A549 (cell line): ENCODE data around the gene HOXD8.

Source experiments
- ATOH8 ChIP-seq: fragments of 250-450 bp; sonication (Bioruptor Pico); IDR thresholded peaks from 2 replicates; pipeline ENCODE4 v1.5.0; 2020; ENCODE audit warnings: low read depth, mild to moderate bottlenecking, moderate library complexity
- BHLHE40 ChIP-seq: IDR thresholded peaks from 2 replicates; pipeline ENCODE4 v1.6.1; 2012; ENCODE audit warnings: low read depth, low read length, inconsistent platforms
- CEBPB ChIP-seq, 2 experiments: fragments of >200 bp in 1 of 2; sonication (Bioruptor Twin) in 1 of 2; formaldehyde crosslinking in 1 of 2; IDR thresholded peaks; 2 replicates each; pipeline ENCODE4 v1.6.1; 2012 to 2016
- CTCF ChIP-seq: fragments of >200 bp; sonication (Bioruptor Twin); formaldehyde crosslinking; IDR thresholded peaks from 3 replicates; pipeline ENCODE4 v1.5.1; 2016
- EP300 ChIP-seq, 2 experiments: fragments of >200 bp; sonication (Bioruptor Twin); formaldehyde crosslinking; IDR thresholded peaks; 2 replicates in 1 of 2; 3 replicates in 1 of 2; pipeline ENCODE4 v1.6.1; 2016 to 2017
- ESRRA ChIP-seq: fragments of 150-350 bp; IDR thresholded peaks from 2 replicates; pipeline ENCODE4 v1.6.1; 2014; ENCODE audit warnings: mild to moderate bottlenecking, low read length, borderline replicate concordance
- FOSL2 ChIP-seq, 2 experiments: fragments of 450-650 bp in 1 of 2; fragments of >200 bp in 1 of 2; sonication (Bioruptor Twin) in 1 of 2; formaldehyde crosslinking; IDR thresholded peaks; 2 replicates each; pipeline versions ENCODE4 v1.5.0 to v1.6.1; 2016 to 2020; ENCODE audit warnings: mild to moderate bottlenecking in 1 of 2, moderate library complexity in 1 of 2
- MAX ChIP-seq: IDR thresholded peaks from 2 replicates; pipeline ENCODE4 v1.6.1; 2012
- POLR2A ChIP-seq: IDR thresholded peaks from 2 replicates; pipeline ENCODE4 v1.6.1; 2012; ENCODE audit warnings: mild to moderate bottlenecking, low read length
- RAD21 ChIP-seq, 2 experiments: fragments of >200 bp in 1 of 2; sonication (Bioruptor Twin) in 1 of 2; formaldehyde crosslinking in 1 of 2; IDR thresholded peaks in 1 of 2; conservative IDR thresholded peaks in 1 of 2; 2 replicates in 1 of 2; 3 replicates in 1 of 2; pipeline ENCODE4 v1.6.1; 2012 to 2018; ENCODE audit warnings: inconsistent platforms in 1 of 2
- RARB ChIP-seq: fragments of 250-450 bp; sonication (Bioruptor Pico); IDR thresholded peaks from 2 replicates; pipeline ENCODE4 v1.8.0; 2021; ENCODE audit warnings: mild to moderate bottlenecking, moderate library complexity
- RFX5 ChIP-seq: fragments of 450-650 bp; IDR thresholded peaks from 2 replicates; pipeline ENCODE4 v1.7.1; 2014; ENCODE audit warnings: antibody characterized with exemption, mild to moderate bottlenecking, moderate library complexity
- SMC3 ChIP-seq: fragments of >200 bp; sonication (Bioruptor Twin); formaldehyde crosslinking; IDR thresholded peaks from 3 replicates; pipeline ENCODE4 v1.6.1; 2018; ENCODE audit warnings: inconsistent platforms
- ZFP36 ChIP-seq: fragments of 450-650 bp; IDR thresholded peaks from 2 replicates; pipeline ENCODE4 v1.6.1; 2014; ENCODE audit warnings: borderline replicate concordance; ENCODE audit not compliant: partially characterized antibody

- TF ChIP-seq FOSL2 (IDR thresholded peaks at IDR 0.05) (no peak), FOSL2 (CRISPR knock-in tag; IDR thresholded peaks at IDR 0.05) (no peak), CTCF (no peak), CEBPB (IDR thresholded peaks at IDR 0.05) (no peak), EP300 (IDR thresholded peaks at IDR 0.05) (no peak), MAX (no peak), ATOH8 (CRISPR knock-in tag) (no peak), BHLHE40 (no peak), POLR2A (no peak), SMC3 (no peak), RAD21 (conservative IDR thresholded peaks at IDR 0.05 in 1 of 2, IDR thresholded peaks at IDR 0.05 in 1 of 2) (no peak), ZFP36 (no peak), RARB (CRISPR knock-in tag) (no peak), ESRRA (no peak), RFX5 (no peak)
These were observed 30.9 kb upstream of the HOXD8 start for GRCh38 chr2:176098366-176099158.
